ENCODE results near the gene FAM83B. TPM values are rescaled to one million over a fixed set of nuclear protein-coding genes. Genes with fewer than 3 reads are reported as not detected.

Gene FAM83B
- total and polyA plus RNA-seq, 2 donors (not counting 3 experiments of a cell fraction or from before 2014, with no cell fraction given): not detected

- DNase-seq (ENCODE audit: low read depth, low spot score): no peak
- Histone ChIP-seq H3K9ac (replicated peaks; ENCODE audit: extremely low read depth, insufficient read depth, low read length) (no peak overlapping the region), H3K4me2 (ENCODE audit: insufficient read depth, low read length) (no peak overlapping the region), H4K20me1 (replicated peaks; ENCODE audit: control insufficient read depth, extremely low read depth, insufficient read depth, low read length) (no peaks in the 10 kb centered on the region), H2AFZ (ENCODE audit: low read depth, low read length) (no peak overlapping the region), H3K4me1 (ENCODE audit: control insufficient read depth, extremely low read depth, insufficient read depth, low read length) (no peaks in the 10 kb centered on the region), H3K9me3 (replicated peaks; ENCODE audit: control insufficient read depth, insufficient read depth, low read length) (no peaks in the 10 kb centered on the region), H3K79me2 (ENCODE audit: control insufficient read depth, insufficient read depth, low read length) (no peaks in the 10 kb centered on the region), H3K27me3 (ENCODE audit: control insufficient read depth in 2 of 2, insufficient read depth in 2 of 2, low read length in 2 of 2) (no peaks in the 10 kb centered on the region), H3K4me3 (replicated peaks in 1 of 3; ENCODE audit: insufficient read depth in 1 of 3, low read depth in 1 of 3, low read length in 3 of 3) (no peak overlapping the region), H3K36me3 (ENCODE audit: control insufficient read depth in 2 of 2, extremely low read depth in 1 of 2, insufficient read depth in 2 of 2, low read length in 2 of 2) (no peaks in the 10 kb centered on the region), H3K9me1 (replicated peaks; ENCODE audit: control insufficient read depth, extremely low read depth, insufficient read depth, low read length) (no peaks in the 10 kb centered on the region), H3K27ac (ENCODE audit: insufficient read depth, low read depth, low read length) (no peak overlapping the region)
- BruUV-seq (replicated peaks): no TSS peak
- TF ChIP-seq POLR2AphosphoS5 (IDR thresholded peaks at IDR 0.05; ENCODE audit: insufficient read depth, low read depth, low read length) (no peak), MAX (IDR thresholded peaks at IDR 0.05; ENCODE audit: insufficient read depth, insufficient read length) (no peak), EZH2 (IDR thresholded peaks at IDR 0.05; ENCODE audit: borderline replicate concordance, low read depth, low read length, severe bottlenecking) (no peak), FOS (IDR thresholded peaks at IDR 0.05; ENCODE audit: borderline replicate concordance, insufficient read depth, low read length) (no peak)
- FAIRE-seq: no peak
- intact Hi-C loops (cut with micrococcal nuclease): no loop called here
- ChIA-PET POLR2A (no interaction called here), CTCF (no interaction called here)
- dilution Hi-C loops (cut with MboI; ENCODE audit: extremely low pct_ligation_motif_present, low sequenced_read_pairs): no loop called here
These were observed 134.7 kb downstream of the FAM83B start for GRCh38 chr6:54981276-54981609.

GRCh38 chr6:54981647-54982046 lies 135.1 kb downstream of the FAM83B start:
- no TSS peak for BruUV-seq (replicated peaks)
- TF ChIP-seq MYC (IDR thresholded peaks at IDR 0.05; ENCODE audit: low read depth, low read length) (no peak), JUN (IDR thresholded peaks at IDR 0.05; ENCODE audit: borderline replicate concordance, insufficient read depth, insufficient read length, low read depth) (no peak), MAX (IDR thresholded peaks at IDR 0.05; ENCODE audit: insufficient read depth, insufficient read length) (no peak), GATA2 (IDR thresholded peaks at IDR 0.05; ENCODE audit: insufficient read depth, insufficient read length, low read depth, low read length) (no peak), CTCF (IDR thresholded peaks at IDR 0.05; ENCODE audit: extremely low read depth in 1 of 2, insufficient read depth in 1 of 2, low read depth in 1 of 2, low read length in 2 of 2) (no peak), POLR2AphosphoS5 (IDR thresholded peaks at IDR 0.05; ENCODE audit: insufficient read depth, low read depth, low read length) (no peak), EZH2 (IDR thresholded peaks at IDR 0.05; ENCODE audit: borderline replicate concordance, low read depth, low read length, severe bottlenecking) (no peak), POLR2A (IDR thresholded peaks at IDR 0.05; ENCODE audit: low read depth, low read length) (no peak), FOS (IDR thresholded peaks at IDR 0.05; ENCODE audit: borderline replicate concordance, insufficient read depth, low read length) (no peak)
- no peak for FAIRE-seq
- Histone ChIP-seq H2AFZ (ENCODE audit: low read depth, low read length) (no peak overlapping the region), H3K9me1 (replicated peaks; ENCODE audit: control insufficient read depth, extremely low read depth, insufficient read depth, low read length) (no peaks in the 10 kb centered on the region), H3K79me2 (ENCODE audit: control insufficient read depth, insufficient read depth, low read length) (no peaks in the 10 kb centered on the region), H3K4me1 (ENCODE audit: control insufficient read depth, extremely low read depth, insufficient read depth, low read length) (no peaks in the 10 kb centered on the region), H3K27me3 (ENCODE audit: control insufficient read depth in 2 of 2, insufficient read depth in 2 of 2, low read length in 2 of 2) (no peaks in the 10 kb centered on the region), H4K20me1 (replicated peaks; ENCODE audit: control insufficient read depth, extremely low read depth, insufficient read depth, low read length) (no peaks in the 10 kb centered on the region), H3K4me3 (replicated peaks in 1 of 3; ENCODE audit: insufficient read depth in 1 of 3, low read depth in 1 of 3, low read length in 3 of 3) (no peak overlapping the region), H3K9ac (replicated peaks; ENCODE audit: extremely low read depth, insufficient read depth, low read length) (no peak overlapping the region), H3K9me3 (replicated peaks; ENCODE audit: control insufficient read depth, insufficient read depth, low read length) (no peaks in the 10 kb centered on the region), H3K27ac (ENCODE audit: insufficient read depth, low read depth, low read length) (no peak overlapping the region), H3K4me2 (ENCODE audit: insufficient read depth, low read length) (no peak overlapping the region), H3K36me3 (ENCODE audit: control insufficient read depth in 2 of 2, extremely low read depth in 1 of 2, insufficient read depth in 2 of 2, low read length in 2 of 2) (no peaks in the 10 kb centered on the region)
- no peak for DNase-seq (ENCODE audit: low read depth, low spot score)
- ChIA-PET POLR2A (no interaction called here), CTCF (no interaction called here)
- dilution Hi-C loops (cut with MboI; ENCODE audit: extremely low pct_ligation_motif_present, low sequenced_read_pairs) (no loop called here), intact Hi-C loops (cut with micrococcal nuclease) (no loop called here)

All from endothelial cell of umbilical vein (primary cell).